C4-2B (cell line): ENCODE results near the gene ACVR1B.

Experiments used
- ZFX ChIP-seq: fragments of 450-650 bp; IDR thresholded peaks from 2 replicates; pipeline ENCODE4 v1.6.1; 2017
- TF ChIP-seq, protein P1 (sequence below): fragments of 450-650 bp; conservative IDR thresholded peaks from 2 replicates; pipeline ENCODE4 v1.5.1; 2017; ENCODE audit warnings: mild to moderate bottlenecking

DNA sequence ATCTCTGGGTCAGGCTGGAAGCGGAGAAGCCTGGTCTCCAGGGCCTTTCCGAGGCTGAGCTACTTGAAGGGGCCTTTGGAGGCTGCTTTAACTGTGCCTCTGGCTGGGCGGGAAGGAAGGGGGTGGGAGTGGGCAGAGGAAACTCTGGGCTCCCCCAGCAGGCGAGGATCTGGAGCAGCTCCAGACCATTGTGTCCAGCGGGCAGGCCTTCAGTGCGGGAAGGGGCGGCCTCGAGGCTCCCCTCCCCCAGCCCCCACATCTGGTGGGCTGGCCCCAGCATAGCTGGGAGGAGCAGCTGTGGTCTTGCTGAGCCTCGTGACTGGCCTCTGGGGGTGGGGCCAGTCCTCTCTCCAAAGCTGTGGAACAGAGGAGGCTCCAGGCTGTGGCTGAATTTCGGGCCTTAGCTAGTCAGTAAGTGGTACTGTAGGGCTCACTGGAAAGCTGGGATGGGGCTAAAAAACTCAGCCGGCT lies 58.7 kb downstream of the ACVR1B start:
- TF ChIP-seq, protein P1, sequence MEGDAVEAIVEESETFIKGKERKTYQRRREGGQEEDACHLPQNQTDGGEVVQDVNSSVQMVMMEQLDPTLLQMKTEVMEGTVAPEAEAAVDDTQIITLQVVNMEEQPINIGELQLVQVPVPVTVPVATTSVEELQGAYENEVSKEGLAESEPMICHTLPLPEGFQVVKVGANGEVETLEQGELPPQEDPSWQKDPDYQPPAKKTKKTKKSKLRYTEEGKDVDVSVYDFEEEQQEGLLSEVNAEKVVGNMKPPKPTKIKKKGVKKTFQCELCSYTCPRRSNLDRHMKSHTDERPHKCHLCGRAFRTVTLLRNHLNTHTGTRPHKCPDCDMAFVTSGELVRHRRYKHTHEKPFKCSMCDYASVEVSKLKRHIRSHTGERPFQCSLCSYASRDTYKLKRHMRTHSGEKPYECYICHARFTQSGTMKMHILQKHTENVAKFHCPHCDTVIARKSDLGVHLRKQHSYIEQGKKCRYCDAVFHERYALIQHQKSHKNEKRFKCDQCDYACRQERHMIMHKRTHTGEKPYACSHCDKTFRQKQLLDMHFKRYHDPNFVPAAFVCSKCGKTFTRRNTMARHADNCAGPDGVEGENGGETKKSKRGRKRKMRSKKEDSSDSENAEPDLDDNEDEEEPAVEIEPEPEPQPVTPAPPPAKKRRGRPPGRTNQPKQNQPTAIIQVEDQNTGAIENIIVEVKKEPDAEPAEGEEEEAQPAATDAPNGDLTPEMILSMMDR: no peak
- TF ChIP-seq ZFX: no peak
